IPS-NIHi7 (cell line): ENCODE measurements around the gene ZDHHC22.

Experiments used
- DNase-seq: peaks from one replicate; pipeline ENCODE4 v3.0.0; 2012; ENCODE audit warnings: mixed read lengths; ENCODE audit errors: extremely low spot score

The ZDHHC22 gene

GRCh38 chr14:77128414-77128891 is 13.1 kb downstream of the ZDHHC22 start:
- no peak for DNase-seq

DNA sequence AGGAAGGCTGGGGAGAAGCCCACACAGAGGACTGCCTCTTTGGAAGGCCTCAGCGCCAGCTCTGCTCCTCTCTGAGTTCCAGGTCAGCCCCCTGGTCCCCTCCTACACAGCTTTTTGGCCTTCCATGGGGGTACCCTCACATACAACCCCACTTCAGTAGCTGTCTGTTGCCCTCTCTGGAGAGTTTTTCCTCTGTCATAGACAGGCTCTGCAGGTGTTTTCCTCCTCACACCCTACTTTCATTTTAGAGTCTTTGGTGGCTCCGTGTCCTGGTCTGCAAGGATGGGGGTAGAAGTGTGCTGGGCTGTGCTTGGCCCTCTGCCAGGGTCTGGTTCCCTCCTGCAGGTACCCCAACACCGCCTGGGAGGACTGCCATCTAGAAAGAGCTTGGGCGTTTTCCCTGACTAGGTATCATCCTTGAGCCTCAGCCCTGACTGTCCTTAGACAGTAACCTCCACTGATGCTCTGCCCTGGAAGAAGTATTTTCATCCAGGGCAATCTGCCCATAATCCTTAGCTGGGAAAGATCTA is 15.1 kb downstream of the ZDHHC22 start:
- no peak for DNase-seq

- no peak for DNase-seq
These were observed 15.7 kb downstream of the ZDHHC22 start for GRCh38 chr14:77125823-77126325.

DNA sequence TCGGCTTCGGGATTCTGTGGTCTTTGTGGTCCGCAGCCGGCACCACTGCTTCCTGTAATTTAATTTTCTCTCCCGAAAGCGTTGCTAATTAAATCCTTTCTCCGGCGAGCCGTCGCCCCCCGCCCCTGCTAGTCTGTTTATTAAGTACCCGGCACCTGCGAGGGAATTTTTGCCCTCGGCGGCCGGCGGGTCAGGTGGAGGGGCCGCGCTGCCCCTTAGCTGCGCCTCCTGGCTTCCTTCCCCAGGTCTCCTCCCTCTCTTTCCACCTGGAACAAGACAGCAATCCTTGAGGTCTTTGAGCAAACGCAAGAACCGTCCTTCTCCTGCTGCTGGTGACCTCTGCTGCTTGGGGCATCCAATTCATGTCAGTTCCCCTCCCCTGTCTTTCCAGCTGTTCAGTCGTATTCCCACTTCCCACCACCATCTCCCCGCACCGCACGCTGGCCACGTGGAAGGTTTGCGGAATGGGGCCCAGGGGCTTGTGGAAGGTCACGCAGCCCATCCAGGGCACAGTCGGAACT is 16.2 kb downstream of the ZDHHC22 start:
- DNase-seq: no peak

GRCh38 chr14:77124345-77125280 is 17.0 kb downstream of the ZDHHC22 start:
- peak; percentile 68 for DNase-seq

- DNase-seq: no peak
These were observed 17.9 kb downstream of the ZDHHC22 start for GRCh38 chr14:77123381-77124325.

DNA sequence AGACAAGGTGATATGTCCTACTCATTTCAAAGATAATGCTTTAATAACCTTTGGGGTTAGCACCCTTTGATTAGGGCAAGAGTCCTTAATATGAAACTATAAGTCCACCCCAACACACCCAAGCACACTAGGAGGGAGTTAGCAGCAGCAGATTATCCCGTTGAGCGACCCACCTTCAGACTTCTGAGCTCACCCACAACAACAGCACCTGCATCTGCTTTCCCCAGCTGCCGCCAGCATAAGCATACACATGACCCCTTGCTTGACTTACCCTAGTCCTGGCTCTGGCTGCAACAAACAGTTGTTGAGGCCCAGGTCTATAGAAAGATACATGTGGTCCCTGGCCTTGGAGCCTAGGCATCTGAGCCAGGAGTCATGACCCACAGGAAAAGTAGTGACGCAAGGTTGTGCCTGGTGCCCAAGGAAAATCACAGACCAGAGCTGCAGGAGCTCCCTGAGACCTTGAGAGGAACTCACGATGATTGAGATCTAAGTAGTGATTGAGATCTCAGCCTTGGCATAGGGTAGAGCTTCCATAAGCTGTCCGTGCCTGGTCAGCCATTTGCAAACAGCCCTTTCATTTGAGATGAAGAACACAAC is 19.0 kb downstream of the ZDHHC22 start:
- no peak for DNase-seq

GRCh38 chr14:77120771-77121743 is 20.5 kb downstream of the ZDHHC22 start:
- no peak for DNase-seq

GRCh38 chr14:77119851-77120250 is 21.7 kb downstream of the ZDHHC22 start:
- DNase-seq: no peak

- no peak for DNase-seq
These were observed 25.3 kb downstream of the ZDHHC22 start for GRCh38 chr14:77116172-77116817.

DNA sequence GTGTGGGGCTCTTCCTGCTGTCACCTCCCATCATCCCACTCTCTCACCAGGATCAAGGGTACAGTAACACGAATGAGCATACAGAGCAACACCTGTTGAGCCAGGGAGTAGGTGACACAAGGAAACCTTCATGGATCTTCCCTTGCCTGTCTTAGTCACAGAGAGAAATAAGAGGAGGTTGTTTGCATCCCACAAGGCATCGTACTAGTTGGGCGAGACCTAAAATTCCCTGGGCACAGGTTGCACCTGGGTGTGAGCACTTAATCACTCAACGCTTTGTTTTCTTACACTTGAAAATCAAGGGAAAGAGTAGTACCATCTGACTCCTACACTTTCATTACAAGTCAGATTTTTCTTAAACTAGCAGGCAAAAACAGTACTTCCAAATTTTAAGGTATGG is 27.0 kb downstream of the ZDHHC22 start:
- no peak for DNase-seq

DNA sequence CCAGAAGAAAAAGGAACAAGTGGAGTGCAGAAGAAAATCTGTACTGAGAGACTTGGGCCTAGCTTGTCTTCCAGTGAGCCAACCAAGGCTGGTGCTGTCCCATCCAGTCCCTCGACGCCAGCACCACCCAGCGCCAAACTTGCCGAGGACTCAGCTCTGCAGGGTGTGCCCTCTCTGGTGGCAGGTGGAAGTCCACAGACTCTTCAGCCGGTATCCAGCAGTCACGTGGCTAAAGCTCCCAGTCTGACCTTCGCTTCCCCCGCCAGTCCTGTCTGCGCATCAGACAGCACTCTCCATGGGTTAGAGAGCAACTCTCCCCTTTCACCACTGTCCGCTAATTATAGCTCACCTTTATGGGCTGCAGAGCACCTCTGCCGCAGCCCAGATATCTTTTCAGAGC is 27.9 kb downstream of the ZDHHC22 start:
- no peak for DNase-seq

DNA sequence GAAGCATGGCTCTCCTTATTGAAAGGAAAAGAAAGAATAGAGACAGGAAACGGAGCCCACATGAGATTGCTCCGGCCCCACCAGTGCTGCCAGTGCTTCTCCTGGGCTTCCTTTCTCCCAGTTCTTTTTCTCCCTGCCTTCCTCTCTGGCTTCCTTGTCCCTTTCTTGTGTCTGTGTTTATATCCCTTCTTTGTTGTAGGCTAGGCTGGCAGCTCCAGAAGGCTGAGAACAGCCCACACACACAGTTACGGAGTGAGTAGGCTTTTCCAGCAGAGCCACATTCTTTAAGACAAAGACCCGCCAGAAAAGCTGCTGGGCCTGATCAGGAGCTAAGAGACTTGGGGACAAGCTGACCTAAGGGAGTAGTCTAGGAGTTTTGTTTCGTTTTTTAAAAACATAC is 30.6 kb downstream of the ZDHHC22 start:
- DNase-seq: peak; percentile 79

GRCh38 chr14:77110286-77110685 is 31.3 kb downstream of the ZDHHC22 start:
- DNase-seq: no peak

DNA sequence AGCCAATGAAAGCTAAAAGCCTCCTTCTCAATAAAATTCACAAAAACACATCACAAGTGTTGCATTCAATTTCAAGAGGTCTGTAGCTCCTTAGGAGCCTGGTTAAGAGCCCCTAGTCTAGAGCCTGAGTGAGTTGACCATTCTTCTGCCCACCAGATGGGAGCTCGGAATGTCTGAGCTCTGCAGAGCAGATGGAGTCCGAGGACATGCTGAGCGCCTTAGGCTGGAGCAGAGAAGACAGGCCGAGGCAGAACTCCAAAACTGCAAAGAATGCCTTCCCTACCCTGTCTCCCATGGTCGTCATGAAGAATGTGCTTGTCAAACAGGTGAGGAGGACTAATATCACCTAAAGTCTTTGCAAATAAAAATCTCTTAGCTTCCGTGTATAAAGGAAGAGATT is 31.9 kb downstream of the ZDHHC22 start:
- DNase-seq: no peak

DNA sequence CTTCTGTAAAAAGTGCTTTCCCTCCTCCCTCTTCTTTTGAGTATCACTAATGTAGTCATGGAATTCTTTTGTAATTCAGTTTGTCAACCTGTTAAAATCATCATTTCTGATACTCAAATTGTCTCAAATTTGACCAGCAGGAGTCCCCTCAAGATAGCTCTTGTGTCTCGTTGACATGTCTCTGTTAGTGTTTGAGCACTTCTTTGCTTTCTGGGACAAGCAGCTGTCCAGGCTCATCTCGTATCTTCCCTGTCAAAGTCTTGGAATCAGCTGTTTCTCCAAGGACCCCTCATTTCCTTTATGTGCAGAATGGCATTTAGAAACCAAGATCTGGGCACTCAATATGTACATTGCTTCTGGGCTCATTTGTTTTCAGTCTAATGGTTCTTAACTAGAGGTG is 32.8 kb downstream of the ZDHHC22 start:
- no peak for DNase-seq

DNA sequence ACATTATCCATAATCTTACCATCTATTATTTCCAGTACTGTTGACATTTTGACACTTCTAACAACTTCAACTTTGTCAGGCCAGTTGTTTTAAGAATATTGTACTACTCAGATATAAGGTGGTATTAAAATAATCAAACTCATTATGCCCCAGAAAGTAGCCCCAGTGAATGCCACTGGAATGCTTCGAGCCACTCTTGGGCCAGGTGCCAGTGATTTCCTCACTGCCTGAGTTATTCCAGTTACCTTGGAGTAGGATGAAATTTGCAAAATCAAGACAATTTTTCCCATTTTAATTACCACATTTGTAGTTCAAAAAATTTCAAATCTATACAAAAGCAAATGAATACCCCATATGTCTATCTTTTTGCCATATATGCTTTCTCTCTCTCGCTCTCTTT is 34.4 kb downstream of the ZDHHC22 start:
- DNase-seq: no peak

DNA sequence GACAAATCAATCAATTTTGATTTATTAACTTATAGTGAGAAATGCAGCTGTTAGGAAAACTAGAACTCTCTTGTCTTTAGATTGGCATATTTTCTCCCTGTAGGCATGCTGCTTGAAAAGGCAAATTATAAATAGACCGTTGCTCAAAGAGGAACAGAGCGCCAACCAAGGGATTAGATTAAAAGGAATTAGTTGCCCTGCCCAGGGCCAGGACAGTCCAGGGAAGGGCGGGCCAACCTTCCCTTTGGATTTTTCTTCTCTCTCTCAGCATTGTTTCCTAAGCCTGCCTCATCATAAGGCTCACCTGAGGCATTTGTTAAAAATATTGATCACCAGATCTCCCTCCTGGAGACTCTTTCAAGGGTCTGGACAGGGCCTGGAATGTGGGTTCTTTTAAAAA is 34.9 kb downstream of the ZDHHC22 start:
- no peak for DNase-seq

GRCh38 chr14:77105145-77105939 is 36.2 kb downstream of the ZDHHC22 start:
- no peak for DNase-seq
